SU-DHL-6 (cell line): ENCODE results near the gene ALG3.

Source experiments
- H2AFZ ChIP-seq: fragments of 200-600 bp; sonication (generic); 2 replicates; pipeline ENCODE4 v1.6.1; 2014; ENCODE audit warnings: low read depth, mild to moderate bottlenecking, moderate library complexity, mixed read lengths, antibody characterized with exemption, low read length; ENCODE audit not compliant: severe bottlenecking
- H3F3A ChIP-seq: fragments of 200-600 bp; shearing (Covaris generic); 2 replicates; pipeline ENCODE4 v1.6.0; 2016; ENCODE audit warnings: antibody characterized with exemption, mild to moderate bottlenecking; ENCODE audit not compliant: insufficient read depth
- H3K27ac ChIP-seq: fragments of 200-600 bp; sonication (generic); 2 replicates; pipeline ENCODE4 v1.5.1; 2016; ENCODE audit warnings: low read depth, mild to moderate bottlenecking, low read length, moderate library complexity, mixed read lengths
- H3K27me3 ChIP-seq: fragments of 200-600 bp; sonication (generic), shearing (Covaris generic); 2 replicates; pipeline ENCODE4 v1.6.0; 2014; ENCODE audit warnings: mild to moderate bottlenecking, low read length
- H3K36me3 ChIP-seq: fragments of 200-600 bp; sonication (generic); 2 replicates; pipeline ENCODE4 v1.6.1; 2014; ENCODE audit warnings: mild to moderate bottlenecking, low read length, mixed read lengths
- H3K4me2 ChIP-seq: fragments of 300-600, 200-600 bp; shearing (Covaris generic), sonication (generic); 2 replicates; pipeline ENCODE4 v1.6.0; 2014; ENCODE audit warnings: low read length, low read depth, mild to moderate bottlenecking; ENCODE audit not compliant: poor library complexity, severe bottlenecking
- H3K4me3 ChIP-seq: fragments of 200-600 bp; sonication (generic); 2 replicates; pipeline ENCODE4 v1.5.1; 2014; ENCODE audit warnings: antibody characterized with exemption, low read length, mild to moderate bottlenecking, mixed read lengths; ENCODE audit not compliant: insufficient read depth, poor library complexity, severe bottlenecking
- H3K79me2 ChIP-seq: fragments of 200-600 bp; sonication (generic); 2 replicates; pipeline ENCODE4 v1.6.1; 2014; ENCODE audit warnings: mild to moderate bottlenecking, low read length, moderate library complexity; ENCODE audit not compliant: insufficient read depth
- H3K9ac ChIP-seq: fragments of 200-600 bp; sonication (generic); 2 replicates; pipeline ENCODE4 v1.7.0; 2014; ENCODE audit warnings: mild to moderate bottlenecking, low read length
- H3K9me2 ChIP-seq: fragments of 200-600 bp; sonication (generic); replicated peaks from 2 replicates; pipeline ENCODE4 v1.6.1; 2014; ENCODE audit warnings: low read length; ENCODE audit not compliant: insufficient read depth
- H3K9me3 ChIP-seq: fragments of 200-600 bp; sonication (generic); 2 replicates; pipeline ENCODE4 v1.6.1; 2014; ENCODE audit warnings: low read length, mixed read lengths; ENCODE audit not compliant: insufficient read depth
- H4K20me1 ChIP-seq: fragments of 200-600 bp; sonication (generic); 2 replicates; pipeline ENCODE4 v1.6.1; 2014; ENCODE audit warnings: low read depth, mild to moderate bottlenecking, antibody characterized with exemption, low read length, moderate library complexity, mixed read lengths
- EZH2phosphoT487 ChIP-seq: fragments of 200-600 bp; sonication (generic), shearing (Covaris generic); conservative IDR thresholded peaks from 2 replicates; pipeline ENCODE4 v1.6.1; 2018; ENCODE audit warnings: mild to moderate bottlenecking, antibody characterized with exemption, low read length, moderate library complexity, mixed read lengths
- TF ChIP-seq, protein P1 (sequence below): fragments of 200-600 bp; sonication (generic); IDR thresholded peaks from one replicate; pipeline ENCODE4 v1.5.1; 2017; ENCODE audit warnings: antibody characterized with exemption, mild to moderate bottlenecking, low read length, moderate library complexity; ENCODE audit not compliant: insufficient read depth, poor library complexity, severe bottlenecking

Gene ALG3

DNA sequence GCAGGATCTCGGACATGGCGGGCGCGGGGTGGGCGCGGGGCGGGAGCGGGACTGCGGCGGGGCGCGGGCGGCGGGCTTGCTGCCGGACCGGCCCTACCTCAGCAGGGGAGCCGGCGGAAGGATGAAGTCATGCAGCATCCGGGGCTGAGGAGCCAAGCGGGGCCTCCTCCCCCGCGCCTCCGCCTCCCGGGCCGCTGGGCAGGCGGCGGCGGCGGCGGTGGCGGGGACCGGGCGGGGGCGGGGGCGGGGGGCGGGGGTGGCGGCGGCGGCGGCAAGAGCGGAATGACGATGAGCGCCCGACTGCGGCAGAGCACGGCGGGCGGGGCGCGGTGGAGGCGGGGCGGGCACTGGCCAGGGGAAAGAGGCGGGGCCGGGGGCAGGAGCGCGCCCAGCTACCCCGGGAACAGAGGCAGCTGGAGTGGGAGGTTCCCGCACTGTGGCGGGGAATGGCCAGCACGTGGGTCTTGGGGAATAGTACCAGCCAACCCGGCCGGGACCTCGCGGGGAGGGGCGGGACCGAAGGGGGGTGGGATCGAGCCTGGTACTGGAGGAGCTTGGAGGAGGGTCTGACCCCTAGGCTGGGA is 12.6 kb upstream of the ALG3 start, which contains the start of gene CAMK2N2:
Gene CAMK2N2 (minus strand): TSS at position 284 of the 584 bp plus-strand sequence. CDS start 268 bp downstream, at position 16.
- H3K79me2 ChIP-seq: no peaks in the 10 kb centered on the region
- no peaks in the 10 kb centered on the region for H4K20me1 ChIP-seq
- H2AFZ ChIP-seq: peak within 1 kb of the TSS; percentile 54
- no peak within 1 kb of the TSS for H3K27ac ChIP-seq
- peak within 1 kb of the TSS; percentile 41 for H3K9ac ChIP-seq
- no peaks in the 10 kb centered on the region for H3K9me3 ChIP-seq
- H3K4me2 ChIP-seq: peak within 1 kb of the TSS; percentile 67
- H3K9me2 ChIP-seq: no peaks in the 10 kb centered on the region
- H3K4me3 ChIP-seq: peak within 1 kb of the TSS; percentile 47
- H3K27me3 ChIP-seq: no peaks in the 10 kb centered on the region
- TF ChIP-seq, protein P1, sequence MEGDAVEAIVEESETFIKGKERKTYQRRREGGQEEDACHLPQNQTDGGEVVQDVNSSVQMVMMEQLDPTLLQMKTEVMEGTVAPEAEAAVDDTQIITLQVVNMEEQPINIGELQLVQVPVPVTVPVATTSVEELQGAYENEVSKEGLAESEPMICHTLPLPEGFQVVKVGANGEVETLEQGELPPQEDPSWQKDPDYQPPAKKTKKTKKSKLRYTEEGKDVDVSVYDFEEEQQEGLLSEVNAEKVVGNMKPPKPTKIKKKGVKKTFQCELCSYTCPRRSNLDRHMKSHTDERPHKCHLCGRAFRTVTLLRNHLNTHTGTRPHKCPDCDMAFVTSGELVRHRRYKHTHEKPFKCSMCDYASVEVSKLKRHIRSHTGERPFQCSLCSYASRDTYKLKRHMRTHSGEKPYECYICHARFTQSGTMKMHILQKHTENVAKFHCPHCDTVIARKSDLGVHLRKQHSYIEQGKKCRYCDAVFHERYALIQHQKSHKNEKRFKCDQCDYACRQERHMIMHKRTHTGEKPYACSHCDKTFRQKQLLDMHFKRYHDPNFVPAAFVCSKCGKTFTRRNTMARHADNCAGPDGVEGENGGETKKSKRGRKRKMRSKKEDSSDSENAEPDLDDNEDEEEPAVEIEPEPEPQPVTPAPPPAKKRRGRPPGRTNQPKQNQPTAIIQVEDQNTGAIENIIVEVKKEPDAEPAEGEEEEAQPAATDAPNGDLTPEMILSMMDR: no peak
- no peak for TF ChIP-seq EZH2phosphoT487
- H3K36me3 ChIP-seq: no peaks in the 10 kb centered on the region
- H3F3A ChIP-seq: no peaks in the 10 kb centered on the region; the same call in 1 of the 2 replicates

DNA sequence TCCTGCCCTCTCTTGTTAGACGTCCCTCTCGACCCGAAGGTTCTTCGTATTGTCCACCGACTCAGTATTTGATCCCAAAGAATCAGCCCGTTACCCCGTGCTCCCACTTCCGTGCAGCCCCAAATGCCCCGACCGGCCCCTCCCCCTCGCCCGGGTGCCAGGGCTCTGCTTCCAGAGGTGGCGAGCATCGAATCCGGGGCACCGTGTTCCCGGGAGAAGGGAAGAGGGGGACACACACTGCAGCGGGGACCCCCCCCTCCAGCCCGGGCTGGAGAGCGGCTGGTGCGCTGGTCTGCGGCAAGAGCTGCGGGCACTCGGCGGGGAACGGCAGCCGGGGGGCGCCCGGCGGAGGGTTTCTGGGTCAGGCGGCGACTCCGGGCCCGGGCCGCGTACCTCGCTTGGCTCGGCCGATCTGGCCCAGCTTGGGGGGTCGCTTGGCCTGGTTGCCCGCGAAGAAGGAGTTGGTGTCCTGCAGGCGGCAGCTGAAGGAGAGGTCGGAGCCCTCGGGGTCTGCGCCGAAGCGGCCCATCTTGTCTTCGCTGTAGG is 12.0 kb upstream of the ALG3 start:
- Histone ChIP-seq H2AFZ (no peak overlapping the region), H3K27me3 (no peaks in the 10 kb centered on the region), H3K9ac (peak overlapping the region; percentile 41), H3K4me3 (peak overlapping the region; percentile 47), H3K9me3 (no peaks in the 10 kb centered on the region), H3F3A (no peaks in the 10 kb centered on the region; the same call in 1 of the 2 replicates), H3K9me2 (no peaks in the 10 kb centered on the region), H3K27ac (no peak overlapping the region), H3K36me3 (no peaks in the 10 kb centered on the region), H3K4me2 (peak overlapping the region; percentile 52), H3K79me2 (no peaks in the 10 kb centered on the region), H4K20me1 (no peaks in the 10 kb centered on the region)
- TF ChIP-seq, protein P1: no peak
- no peak for TF ChIP-seq EZH2phosphoT487

DNA sequence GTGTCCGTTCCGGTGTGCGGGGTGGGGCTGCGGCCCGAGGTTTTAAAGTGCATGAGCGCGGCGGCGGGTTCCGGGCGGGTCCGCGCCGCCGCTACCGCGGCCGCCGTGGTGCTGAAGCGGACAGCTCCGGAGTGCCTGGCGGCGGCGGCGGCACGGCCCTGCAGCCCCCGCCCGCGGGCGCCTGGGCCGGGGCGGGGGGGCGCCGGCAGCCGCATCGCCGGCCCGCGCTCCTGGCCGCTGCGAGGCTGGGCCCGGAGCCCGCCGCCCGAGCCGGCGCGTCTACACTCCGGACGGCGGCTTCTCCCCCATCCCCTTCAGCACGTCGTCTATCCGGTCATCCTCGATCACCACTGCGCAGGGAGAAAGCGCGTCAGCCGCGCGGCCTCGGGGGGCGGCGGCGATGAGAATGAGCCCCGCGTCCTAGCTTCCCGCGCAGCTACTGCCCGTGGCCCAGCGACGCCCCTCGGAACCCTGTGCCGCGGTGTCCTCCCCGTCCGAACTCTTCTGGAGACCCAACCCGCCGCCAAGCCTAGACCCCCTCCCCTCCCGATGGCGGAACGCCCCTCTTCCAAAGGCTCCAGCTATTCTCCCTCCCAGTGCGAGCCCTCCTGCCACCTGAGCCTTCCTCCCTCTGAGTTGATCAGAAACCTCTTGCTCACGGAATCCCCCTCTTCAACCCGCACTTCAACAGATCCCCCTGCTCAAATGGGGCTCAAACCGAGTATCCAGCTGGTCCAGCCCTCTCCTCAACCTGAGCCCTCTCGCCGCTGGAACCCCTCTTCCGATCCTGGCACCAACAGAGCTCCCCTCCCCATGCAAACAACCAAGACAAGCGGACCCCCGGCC is 11.3 kb upstream of the ALG3 start:
- Histone ChIP-seq H3K36me3 (no peaks in the 10 kb centered on the region), H3K4me2 (peak overlapping the region; percentile 52), H3F3A (no peaks in the 10 kb centered on the region; the same call in 1 of the 2 replicates), H4K20me1 (no peaks in the 10 kb centered on the region), H3K27me3 (no peaks in the 10 kb centered on the region), H3K4me3 (no peak overlapping the region), H3K27ac (no peak overlapping the region), H3K9ac (no peak overlapping the region), H3K9me2 (no peaks in the 10 kb centered on the region), H3K79me2 (no peaks in the 10 kb centered on the region), H2AFZ (no peak overlapping the region), H3K9me3 (no peaks in the 10 kb centered on the region)
- TF ChIP-seq EZH2phosphoT487: no peak
- TF ChIP-seq, protein P1: no peak
